Thyroid gland (tissue), 4 donors: Measurements from ENCODE around the gene ARMH3.

Experiments
- CTCF ChIP-seq, 6 experiments: fragments of 200-600 bp in 3 of 6; fragments of 450-650 bp in 3 of 6; sonication (generic) in 3 of 6; IDR thresholded peaks; one replicate each; pipeline ENCODE4 v1.5.1; 2016 to 2019; ENCODE audit warnings: antibody characterized with exemption in 6 of 6, mild to moderate bottlenecking in 2 of 6, inconsistent platforms in 1 of 6, moderate library complexity in 1 of 6
- POLR2A ChIP-seq, 2 donors: fragments of 450-650 bp; IDR thresholded peaks; one replicate each; pipeline ENCODE4 v1.6.1; 2017; ENCODE audit warnings: antibody characterized with exemption in 2 of 2, mild to moderate bottlenecking in 2 of 2, moderate library complexity in 1 of 2

GRCh38 chr10:101851411-101852116 is 204.4 kb downstream of the ARMH3 start:
- TF ChIP-seq CTCF (IDR thresholded peaks at IDR 0.05) (no peak), POLR2A (IDR thresholded peaks at IDR 0.05) (no peak)
